MG63 (cell line): ENCODE measurements around the gene OR6V1. TPM values are rescaled to one million over a fixed set of nuclear protein-coding genes. Genes with fewer than 3 reads are reported as not detected.
"Not testable (repeated sequence)": the region's sequence is repeated elsewhere in the genome, so short reads cannot be mapped to it uniquely, and the experiment has no call there.

Experiments
- DNase-seq: peaks from one replicate; pipeline ENCODE4 v3.0.0-alpha.2; 2020
- H3K27me3 ChIP-seq: fragments of 250-450 bp; sonication (Bioruptor Pico); 2 replicates; pipeline ENCODE4 v1.5.1; 2020; ENCODE audit warnings: mild to moderate bottlenecking, moderate library complexity
- H3K36me3 ChIP-seq: fragments of 250-450 bp; sonication (Bioruptor Pico); 2 replicates; pipeline ENCODE4 v1.5.1; 2020; ENCODE audit warnings: mild to moderate bottlenecking, moderate library complexity
- H3K4me3 ChIP-seq: fragments of 250-450 bp; sonication (Bioruptor Pico); 2 replicates; pipeline ENCODE4 v1.5.1; 2020; ENCODE audit warnings: mild to moderate bottlenecking, moderate library complexity
- H3K9me3 ChIP-seq: fragments of 250-450 bp; sonication (Bioruptor Pico); 2 replicates; pipeline ENCODE4 v1.5.1; 2020; ENCODE audit warnings: mild to moderate bottlenecking, moderate library complexity
- total RNA-seq: library from RNA; depleted of rRNA; stranded (reverse); fragments of >200 nt; shearing (Covaris generic); gene quantifications from 2 replicates; pipeline ENCODE4 v1.2.3, GENCODE V29; 2014; ENCODE audit warnings: low replicate concordance; rRNA removed

Gene OR6V1
- total RNA-seq, 1 experiment from 2014 or later: not detected

- Histone ChIP-seq H3K4me3 (no peak overlapping the region), H3K36me3 (no peaks in the 10 kb centered on the region), H3K27me3 (no peaks in the 10 kb centered on the region), H3K9me3 (no peaks in the 10 kb centered on the region)
- DNase-seq: no peak
These were observed 22.0 kb downstream of the OR6V1 start for GRCh38 chr7:143074141-143074540.

DNA sequence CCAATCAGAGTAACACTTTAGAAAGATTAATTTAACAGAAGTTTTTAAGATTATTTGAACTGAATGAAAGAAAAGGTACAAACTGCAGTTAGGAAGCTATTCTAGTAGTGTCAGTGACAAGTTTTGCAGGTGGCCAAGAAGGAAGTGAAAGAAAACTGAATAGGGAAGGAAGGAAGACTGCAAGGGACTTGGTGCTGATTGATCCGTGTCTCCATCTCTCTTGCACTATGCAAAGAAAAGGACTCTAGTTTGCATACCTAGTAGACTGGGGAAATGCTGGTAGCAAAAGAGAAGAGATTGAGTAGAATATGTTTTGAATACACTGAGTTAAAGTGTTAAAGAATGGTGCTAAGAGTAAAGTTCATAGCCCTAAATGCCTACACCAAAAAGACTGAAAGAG is 33.0 kb downstream of the OR6V1 start:
- Histone ChIP-seq H3K36me3 (no peaks in the 10 kb centered on the region), H3K27me3 (no peaks in the 10 kb centered on the region), H3K9me3 (no peaks in the 10 kb centered on the region), H3K4me3 (no peak overlapping the region)
- DNase-seq: no peak

GRCh38 chr7:143085610-143086009 is 33.5 kb downstream of the OR6V1 start:
- H3K36me3 ChIP-seq, H3K4me3 ChIP-seq, H3K9me3 ChIP-seq, DNase-seq, H3K27me3 ChIP-seq: not testable (repeated sequence)

GRCh38 chr7:143088549-143089231 is 36.5 kb downstream of the OR6V1 start:
- H3K36me3 ChIP-seq, H3K4me3 ChIP-seq, H3K27me3 ChIP-seq, H3K9me3 ChIP-seq, DNase-seq: not testable (repeated sequence)

DNA sequence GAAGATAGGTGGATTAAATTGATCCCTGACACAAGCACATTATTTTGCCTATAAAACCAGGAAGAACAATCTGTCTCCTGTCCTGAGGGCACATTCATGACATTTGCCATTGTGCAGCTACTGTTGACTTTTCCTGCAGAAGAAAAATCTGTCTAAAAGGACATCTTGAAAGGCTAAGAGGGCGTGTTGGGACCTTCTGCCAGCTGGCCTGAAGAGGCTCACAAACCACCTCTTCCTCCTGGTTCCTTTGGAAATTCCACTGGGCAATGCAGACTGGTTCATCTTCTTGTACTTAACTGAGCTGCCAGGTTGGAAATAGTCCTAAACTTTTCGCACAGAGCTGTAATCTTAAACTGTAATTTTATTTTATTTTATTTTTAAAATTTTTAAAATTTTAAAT is 44.0 kb downstream of the OR6V1 start:
- Histone ChIP-seq H3K4me3 (no peak overlapping the region), H3K36me3 (no peaks in the 10 kb centered on the region), H3K27me3 (no peaks in the 10 kb centered on the region), H3K9me3 (no peaks in the 10 kb centered on the region)
- DNase-seq: no peak

GRCh38 chr7:143099579-143099978 is 47.4 kb downstream of the OR6V1 start:
- not testable (repeated sequence) for DNase-seq, H3K36me3 ChIP-seq, H3K9me3 ChIP-seq, H3K4me3 ChIP-seq, H3K27me3 ChIP-seq

Other genes starting within 250 kb of the OR6V1 start
- gene EPHB6, start 197.3 kb upstream of the OR6V1 start, total RNA-seq: 0.96 and 3.6 TPM in 2 replicates
- not detected in 2 replicates for gene TRPV6, start 166.6 kb upstream of the OR6V1 start, total RNA-seq
- gene TRPV5, start 118.6 kb upstream of the OR6V1 start, total RNA-seq: not detected in 2 replicates
- not detected in 2 replicates for gene LLCFC1, start 112.9 kb upstream of the OR6V1 start, total RNA-seq
- gene KEL, start 90.0 kb upstream of the OR6V1 start, total RNA-seq: not detected in 2 replicates
- not detected in 2 replicates for gene OR9A2, start 25.2 kb upstream of the OR6V1 start, total RNA-seq
- gene PIP, start 79.7 kb downstream of the OR6V1 start, total RNA-seq: not detected in 2 replicates
- gene TAS2R39, start 131.1 kb downstream of the OR6V1 start, total RNA-seq: not detected in 2 replicates
- gene TAS2R40, start 169.7 kb downstream of the OR6V1 start, total RNA-seq: not detected in 2 replicates
- 47.3 and 57.5 TPM in 2 replicates for gene GSTK1, start 211.1 kb downstream of the OR6V1 start, total RNA-seq
- not detected in 2 replicates for gene TMEM139, start 232.6 kb downstream of the OR6V1 start, total RNA-seq
- gene CASP2, start 236.0 kb downstream of the OR6V1 start, total RNA-seq: 4.7 and 5.8 TPM in 2 replicates